Bronchial epithelial cell (primary cell): ENCODE data around the gene PGGT1B. TPM values are rescaled to one million over a fixed set of nuclear protein-coding genes. Genes with fewer than 3 reads are reported as not detected.

ENCODE experiments used
- DNase-seq: peaks from one replicate; pipeline ENCODE4 v3.0.0-alpha.2; 2010; ENCODE audit warnings: low read depth
- FAIRE-seq: peaks from 2 replicates; lab custom pipeline; 2011; peaks lifted over from hg19 to GRCh38; lab: Jason Lieb, UNC
- H3K27me3 ChIP-seq: 2 replicates; pipeline ENCODE4 v1.5.1; 2011; ENCODE audit warnings: low read length; ENCODE audit not compliant: control insufficient read depth, insufficient read depth
- H3K36me3 ChIP-seq: 2 replicates; pipeline ENCODE4 v1.5.1; 2011; ENCODE audit warnings: low read length; ENCODE audit not compliant: control insufficient read depth, insufficient read depth
- H3K4me3 ChIP-seq: 2 replicates; pipeline ENCODE4 v1.5.1; 2011; ENCODE audit warnings: mild to moderate bottlenecking, low read depth, low read length, control low read depth
- CTCF ChIP-seq: IDR thresholded peaks from 2 replicates; pipeline ENCODE4 v1.5.1; 2011; ENCODE audit warnings: mild to moderate bottlenecking, moderate library complexity, low read length, control low read depth, inconsistent platforms; ENCODE audit not compliant: insufficient read depth, severe bottlenecking
- total RNA-seq: library from RNA; depleted of rRNA; stranded (reverse); fragments of >200 nt; gene quantifications from 2 replicates; pipeline ENCODE4 v1.2.1, GENCODE V29; 2014

The PGGT1B gene
- total RNA-seq, 1 donor from 2014 or later, result 18.4 TPM

DNA sequence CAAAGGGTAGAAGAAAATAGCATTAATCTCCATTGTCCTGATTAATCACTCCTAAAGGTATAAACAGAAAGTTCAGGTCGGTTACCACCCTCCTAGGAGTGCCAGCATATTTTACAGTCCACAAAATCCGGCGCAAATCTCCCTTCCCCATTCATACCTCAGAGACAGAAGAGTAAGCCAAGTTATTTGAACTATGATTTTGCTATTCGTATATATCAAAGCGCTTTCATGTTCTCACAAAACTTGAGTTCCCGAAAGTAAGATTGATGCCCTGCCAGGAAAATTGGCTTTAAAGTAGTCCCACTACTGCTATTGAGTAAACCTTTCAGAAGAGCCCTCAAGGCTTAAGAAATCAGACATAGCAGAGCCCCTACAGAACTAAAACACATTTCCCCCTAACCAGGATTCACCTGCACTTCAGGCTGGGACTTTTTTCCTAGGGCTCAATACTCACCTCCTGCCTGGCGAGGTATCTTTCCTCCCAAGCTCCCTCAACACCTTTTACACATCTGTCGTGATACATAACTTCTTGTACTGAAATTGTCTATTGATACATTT, 71.1 kb downstream of the PGGT1B start:
- Histone ChIP-seq H3K4me3 (no peak overlapping the region), H3K27me3 (no peaks in the 10 kb centered on the region), H3K36me3 (no peaks in the 10 kb centered on the region)
- no peak for TF ChIP-seq CTCF
- DNase-seq, result no peak
- no peak for FAIRE-seq

- DNase-seq (no peak), FAIRE-seq (no peak)
- no peaks in the 10 kb centered on the region for H3K27me3 ChIP-seq
- no peaks in the 10 kb centered on the region for H3K36me3 ChIP-seq
- no peak for TF ChIP-seq CTCF
- no peak overlapping the region for H3K4me3 ChIP-seq
Observed at GRCh38 chr5:115190388-115190787, 72.3 kb downstream of the PGGT1B start.

- TF ChIP-seq CTCF, result no peak
- no peaks in the 10 kb centered on the region for H3K27me3 ChIP-seq
- H3K36me3 ChIP-seq, result no peaks in the 10 kb centered on the region
- FAIRE-seq, result no peak
- no peak for DNase-seq
- H3K4me3 ChIP-seq, result no peak overlapping the region
Observed at GRCh38 chr5:115189866-115190265, 72.8 kb downstream of the PGGT1B start.

- Histone ChIP-seq H3K36me3 (no peaks in the 10 kb centered on the region), H3K4me3 (no peak overlapping the region), H3K27me3 (peaks cover 3% of the 10 kb centered on the region)
- FAIRE-seq (no peak), DNase-seq (no peak)
- TF ChIP-seq CTCF, result no peak
Observed at GRCh38 chr5:115186794-115187193, 75.9 kb downstream of the PGGT1B start.

- peak; percentile 20 for DNase-seq
- no peaks in the 10 kb centered on the region for H3K36me3 ChIP-seq
- H3K4me3 ChIP-seq, result no peak overlapping the region
- TF ChIP-seq CTCF, result no peak
- H3K27me3 ChIP-seq, result peaks cover 17% of the 10 kb centered on the region
- no peak for FAIRE-seq
Observed at GRCh38 chr5:115184770-115185169, 77.9 kb downstream of the PGGT1B start.

DNA sequence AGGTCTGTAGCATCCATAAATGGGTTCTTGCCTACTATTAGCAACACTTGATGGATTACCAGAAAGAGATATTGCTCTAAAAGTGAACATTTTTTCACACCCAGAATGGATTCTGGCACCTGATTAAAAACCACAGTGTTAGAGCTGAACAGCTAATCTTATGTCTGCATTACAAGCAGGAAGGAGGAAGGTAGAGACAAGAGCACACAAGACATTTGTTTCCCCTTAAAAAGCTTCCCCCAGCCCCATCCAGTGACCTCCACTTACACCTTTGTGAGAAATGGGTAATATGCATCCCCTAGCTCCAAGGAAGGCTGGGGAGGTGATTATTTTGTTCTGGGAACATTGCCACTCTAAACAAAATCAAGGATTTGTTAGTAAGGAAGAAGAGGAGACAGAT, 80.9 kb downstream of the PGGT1B start:
- H3K27me3 ChIP-seq, result peaks cover 33% of the 10 kb centered on the region
- FAIRE-seq, result no peak
- no peak for TF ChIP-seq CTCF
- H3K4me3 ChIP-seq, result no peak overlapping the region
- no peaks in the 10 kb centered on the region for H3K36me3 ChIP-seq
- no peak for DNase-seq
